Fibroblast of villous mesenchyme (primary cell): ENCODE data around the gene CADM4. TPM values are rescaled to one million over a fixed set of nuclear protein-coding genes. Genes with fewer than 3 reads are reported as not detected.
"Not testable (repeated sequence)": the region's sequence is repeated elsewhere in the genome, so short reads cannot be mapped to it uniquely, and the experiment has no call there.

Experiments used
- DNase-seq: peaks from one replicate; pipeline ENCODE4 v3.0.0-alpha.2; 2010; ENCODE audit warnings: low read depth
- H3K4me3 ChIP-seq: 2 replicates; pipeline ENCODE4 v1.5.1; 2011; ENCODE audit warnings: low read depth, mild to moderate bottlenecking, low read length
- CTCF ChIP-seq: IDR thresholded peaks from 2 replicates; pipeline ENCODE4 v1.5.1; 2012; ENCODE audit warnings: low read depth, mild to moderate bottlenecking, low read length; ENCODE audit not compliant: insufficient read depth
- total RNA-seq: library from RNA; depleted of rRNA; stranded (reverse); fragments of >200 nt; gene quantifications from 2 replicates; pipeline ENCODE4 v1.2.3, GENCODE V29; 2012

The CADM4 gene
- total RNA-seq, 1 donor = 22.0 TPM

- H3K4me3 ChIP-seq = no peak overlapping the region
- peak; percentile 67 for DNase-seq
- TF ChIP-seq CTCF = peak; percentile 89
Measured at GRCh38 chr19:43651758-43652545, 12.3 kb upstream of the CADM4 start.

GRCh38 chr19:43650276-43650675 is 10.6 kb upstream of the CADM4 start:
- H3K4me3 ChIP-seq, DNase-seq: not testable (repeated sequence)

GRCh38 chr19:43649514-43649913 is 9.9 kb upstream of the CADM4 start:
- TF ChIP-seq CTCF = no peak
- no peak overlapping the region for H3K4me3 ChIP-seq
- DNase-seq = no peak

DNA sequence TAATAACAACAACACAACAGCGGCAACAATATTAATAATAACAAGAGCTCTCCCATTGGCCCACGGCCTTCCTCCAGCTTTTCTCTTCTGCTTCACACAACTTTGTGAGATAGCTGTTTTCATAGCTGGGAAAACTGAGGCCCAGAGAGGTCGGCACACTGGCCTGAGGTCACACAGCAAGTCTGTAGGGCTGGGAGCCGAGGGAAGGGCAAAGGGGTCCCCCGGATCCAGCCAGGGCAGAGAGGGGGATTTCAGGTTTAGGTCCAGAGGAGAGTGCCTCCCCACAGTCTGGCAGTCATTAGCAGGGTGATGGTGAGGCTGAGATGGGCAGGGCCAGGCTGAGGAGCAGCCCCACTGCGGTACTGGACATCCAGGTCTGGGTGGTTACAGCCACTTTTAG is 9.0 kb upstream of the CADM4 start:
- TF ChIP-seq CTCF = no peak
- no peak for DNase-seq
- no peak overlapping the region for H3K4me3 ChIP-seq

- no peak overlapping the region for H3K4me3 ChIP-seq
- TF ChIP-seq CTCF = no peak
- DNase-seq = peak; percentile 14
Measured at GRCh38 chr19:43644181-43644580, 4.5 kb upstream of the CADM4 start.

GRCh38 chr19:43643326-43643725 is 3.7 kb upstream of the CADM4 start:
- peak; percentile 21 for DNase-seq
- TF ChIP-seq CTCF = no peak

GRCh38 chr19:43642531-43642930 is 2.9 kb upstream of the CADM4 start:
- H3K4me3 ChIP-seq = no peak overlapping the region
- no peak for TF ChIP-seq CTCF
- no peak for DNase-seq

More at GRCh38 chr19:43643326-43643725, 3.7 kb upstream of the CADM4 start:
- no peak overlapping the region for H3K4me3 ChIP-seq
